Activated CD8-positive, alpha-beta memory T cell treated with anti-CD3 and anti-CD28 coated beads, Interleukin-2, amount 50 U/mL, for 24 hours (primary cell): ENCODE results near the gene FGF2.
"Not testable (repeated sequence)": the region's sequence is repeated elsewhere in the genome, so short reads cannot be mapped to it uniquely, and the experiment has no call there.

Experiments
- DNase-seq: peaks from one replicate; pipeline ENCODE4 v3.0.0-alpha.2; 2020; ENCODE audit errors: extremely low read depth

The FGF2 gene

DNA sequence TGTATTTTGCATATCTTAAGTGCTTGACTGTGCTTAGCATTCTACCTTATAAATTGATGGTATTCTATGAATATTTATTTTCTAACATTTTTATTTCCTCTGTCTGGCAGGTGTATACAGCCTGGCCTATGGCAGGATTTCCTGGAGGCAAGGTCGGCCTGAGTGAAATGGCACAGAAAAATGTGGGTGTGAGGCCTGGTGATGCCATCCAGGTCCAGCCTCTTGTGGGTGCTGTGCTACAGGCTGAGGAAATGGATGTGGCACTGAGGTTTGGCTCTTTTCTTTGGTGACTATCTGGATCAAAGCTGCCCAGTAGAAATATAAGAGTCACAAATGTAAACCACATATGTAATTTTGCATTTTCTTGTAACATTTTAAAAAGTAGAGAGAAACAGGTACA is 102.3 kb downstream of the FGF2 start:
- no peak for DNase-seq

DNA sequence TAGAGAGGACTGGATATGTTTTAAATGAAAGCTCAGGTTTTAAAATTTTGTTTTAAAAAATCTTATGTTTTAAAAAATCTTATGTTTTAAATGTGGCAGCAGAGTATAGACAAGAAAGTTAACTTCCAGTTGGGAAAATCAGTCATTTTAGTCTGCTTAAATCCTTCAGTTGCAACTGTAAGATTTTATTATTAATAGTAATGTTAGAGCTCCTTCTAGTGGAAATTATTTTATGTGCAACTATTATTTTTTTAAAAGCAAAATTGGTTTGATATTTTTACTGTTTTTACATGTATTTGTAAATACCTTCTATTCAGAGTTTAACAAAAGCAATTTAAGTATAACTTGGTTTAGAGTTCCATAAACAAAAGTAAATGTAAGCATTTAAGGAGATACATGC is 104.2 kb downstream of the FGF2 start:
- DNase-seq: no peak

DNA sequence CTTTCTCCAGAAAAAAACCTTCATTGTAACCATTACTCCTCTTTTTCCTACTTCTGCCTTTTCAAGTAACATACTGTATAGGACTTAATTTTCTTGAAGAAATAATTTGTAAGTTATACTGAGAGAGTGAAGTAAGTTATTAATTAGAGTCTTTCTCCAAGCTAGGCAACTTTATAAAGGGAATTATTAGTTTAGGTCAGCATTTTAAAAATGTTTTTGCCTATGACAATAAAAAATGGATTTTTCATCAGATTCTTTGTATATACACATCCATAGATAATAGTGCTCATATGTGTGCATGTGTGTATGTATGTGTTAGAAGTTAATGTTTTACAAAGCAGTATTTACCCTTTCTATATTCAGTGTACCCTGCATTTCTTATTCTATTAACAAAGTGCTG is 106.1 kb downstream of the FGF2 start:
- DNase-seq: no peak

DNA sequence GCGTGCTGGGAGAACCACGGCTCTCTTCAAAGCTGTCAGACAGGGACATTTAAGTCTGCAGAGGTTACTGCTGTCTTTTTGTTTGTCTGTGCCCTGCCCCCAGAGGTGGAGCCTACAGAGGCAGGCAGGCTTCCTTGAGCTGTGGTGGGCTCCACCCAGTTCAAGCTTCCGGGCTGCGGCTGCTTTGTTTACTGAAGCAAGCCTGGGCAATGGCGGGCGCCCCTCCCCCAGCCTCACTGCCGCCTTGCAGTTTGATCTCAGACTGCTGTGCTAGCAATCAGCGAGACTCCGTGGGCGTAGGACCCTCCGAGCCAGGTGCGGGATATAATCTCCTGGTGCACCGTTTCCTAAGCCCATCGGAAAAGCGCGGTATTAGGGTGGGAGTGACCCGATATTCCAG is 118.5 kb downstream of the FGF2 start:
- DNase-seq: not testable (repeated sequence)

DNA sequence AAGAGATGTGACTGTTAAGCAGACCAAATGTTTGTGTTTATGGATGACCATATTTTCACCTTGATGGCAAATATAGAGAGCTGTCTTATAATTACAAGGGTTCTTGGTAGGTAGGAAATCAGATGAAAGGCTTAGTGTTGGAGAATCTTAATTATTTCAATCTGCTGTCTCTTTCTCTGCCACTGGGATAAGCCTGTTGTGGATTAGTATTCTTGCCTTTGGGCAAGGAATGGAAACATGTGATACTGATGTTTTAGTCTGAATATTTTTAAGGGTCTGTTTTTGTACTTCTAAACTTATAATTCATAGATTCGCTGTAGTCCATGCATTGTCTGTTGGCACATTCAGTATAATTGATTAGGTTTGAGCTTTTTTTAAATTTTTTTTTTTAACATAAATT is 119.5 kb downstream of the FGF2 start:
- DNase-seq: no peak
